GM21528 (cell line): ENCODE measurements around the gene KRT33A.

Experiments used
- ATAC-seq: cut with Tn5 transposase; IDR thresholded peaks from one replicate; pipeline ENCODE4 v1.9.1; 2021; ENCODE audit warnings: mild to moderate bottlenecking, moderate library complexity; ENCODE audit not compliant: unreplicated experiment, low FRiP score

Gene KRT33A

GRCh38 chr17:41308251-41308917 lies 42.2 kb downstream of the KRT33A start:
- no peak for ATAC-seq

GRCh38 chr17:41307647-41308046 lies 43.0 kb downstream of the KRT33A start:
- ATAC-seq: no peak

- no peak for ATAC-seq
Measured at GRCh38 chr17:41304091-41304490, 46.5 kb downstream of the KRT33A start.

- no peak for ATAC-seq
Measured at GRCh38 chr17:41302981-41303380, 47.6 kb downstream of the KRT33A start.

- no peak for ATAC-seq
Measured at GRCh38 chr17:41301916-41302901, 48.4 kb downstream of the KRT33A start, which contains the start of gene KRTAP29-1. TSS of gene KRTAP29-1 (minus strand) at chr17:41302851. CDS start at chr17:41302851, 0 bp downstream.

GRCh38 chr17:41301204-41301790 lies 49.3 kb downstream of the KRT33A start:
- no peak for ATAC-seq

- no peak for ATAC-seq
Measured at GRCh38 chr17:41298458-41299135, 52.0 kb downstream of the KRT33A start.

GRCh38 chr17:41296846-41297245 lies 53.8 kb downstream of the KRT33A start:
- ATAC-seq: no peak
